Epidermal melanocyte (primary cell): ENCODE measurements around the gene MINK1.

Experiments used
- DNase-seq: peaks from one replicate; pipeline ENCODE4 v3.0.0; 2011; ENCODE audit warnings: low spot score; ENCODE audit not compliant: insufficient read length

Gene MINK1

DNA sequence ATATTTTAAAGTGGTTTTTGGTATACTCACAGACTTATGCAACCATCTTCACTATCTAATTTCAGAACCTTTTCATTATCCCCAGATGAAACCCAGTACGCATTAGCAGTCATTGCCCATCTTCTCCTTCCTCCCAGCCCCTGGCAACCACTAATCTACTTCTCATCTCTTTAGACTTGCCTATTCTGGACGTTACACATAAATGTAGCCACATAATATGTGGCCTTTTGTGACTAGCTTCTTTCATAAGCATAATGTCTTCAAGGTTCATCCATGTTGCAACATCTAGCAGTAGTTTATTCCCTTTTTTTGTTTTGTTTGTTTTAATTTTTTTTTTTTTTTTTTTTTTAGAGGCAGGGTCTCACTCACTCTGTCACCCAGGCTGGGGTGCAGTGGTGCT lies 37.7 kb downstream of the MINK1 start:
- DNase-seq, result no peak

DNA sequence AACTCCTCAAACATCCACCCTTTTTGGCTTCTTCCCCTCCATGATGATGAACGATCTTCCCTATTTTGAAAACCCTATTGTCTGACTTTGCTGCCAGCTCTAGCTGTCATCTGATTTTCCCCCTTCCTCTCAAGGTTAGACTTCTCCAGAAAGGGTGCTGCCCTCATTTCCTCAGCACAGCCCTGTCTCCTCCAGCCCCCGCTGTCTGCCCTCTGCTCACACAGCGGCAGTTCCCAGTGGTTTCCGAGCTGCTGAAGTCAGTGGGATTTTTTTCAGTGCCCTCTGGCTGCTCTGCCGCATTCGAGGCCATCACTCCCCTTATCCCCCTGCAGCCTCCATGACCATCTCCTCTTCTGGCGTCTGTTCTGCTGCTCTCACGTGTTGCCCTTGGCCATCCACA lies 39.6 kb downstream of the MINK1 start:
- no peak for DNase-seq

DNA sequence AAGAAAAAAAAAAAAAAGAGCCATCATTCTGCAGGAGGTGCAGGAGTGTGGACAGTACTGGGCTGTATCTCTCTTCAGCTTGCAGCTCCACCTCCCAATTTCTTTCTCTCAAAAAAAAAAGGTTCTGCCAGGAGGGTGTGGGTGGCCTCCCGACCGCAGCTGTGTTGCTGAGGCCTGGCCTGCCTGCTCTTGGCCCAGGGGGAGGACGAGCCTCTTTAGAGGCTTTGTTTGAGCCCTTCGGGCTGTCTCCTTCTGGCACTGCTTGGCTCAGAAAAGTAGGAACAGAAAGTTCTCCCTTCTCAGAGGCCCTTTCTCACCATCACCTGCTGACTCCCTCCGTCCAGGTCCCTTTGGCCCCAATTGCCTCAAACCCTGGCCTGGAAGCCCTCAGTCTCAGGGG lies 43.9 kb downstream of the MINK1 start:
- DNase-seq, result no peak

DNA sequence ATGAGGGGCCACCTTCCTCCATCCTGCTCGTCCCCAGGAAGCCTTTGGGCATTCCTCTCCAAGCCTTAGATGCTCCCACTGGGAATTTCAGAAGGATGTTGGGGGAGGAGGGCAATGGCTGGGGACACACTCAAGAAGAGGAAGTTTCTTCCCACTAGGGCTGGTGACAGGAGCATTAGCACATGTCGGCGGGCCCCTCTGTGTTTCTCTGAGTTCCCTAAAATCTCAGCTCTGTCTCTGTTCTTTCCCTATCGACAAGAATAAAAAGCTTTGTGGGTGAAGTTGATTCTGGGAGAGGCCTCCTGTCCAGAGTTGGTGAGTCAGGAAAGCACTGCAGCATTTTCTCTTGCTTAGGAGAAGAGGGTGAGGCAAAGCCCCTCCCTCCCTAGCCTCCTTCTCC lies 46.5 kb downstream of the MINK1 start:
- no peak for DNase-seq

DNA sequence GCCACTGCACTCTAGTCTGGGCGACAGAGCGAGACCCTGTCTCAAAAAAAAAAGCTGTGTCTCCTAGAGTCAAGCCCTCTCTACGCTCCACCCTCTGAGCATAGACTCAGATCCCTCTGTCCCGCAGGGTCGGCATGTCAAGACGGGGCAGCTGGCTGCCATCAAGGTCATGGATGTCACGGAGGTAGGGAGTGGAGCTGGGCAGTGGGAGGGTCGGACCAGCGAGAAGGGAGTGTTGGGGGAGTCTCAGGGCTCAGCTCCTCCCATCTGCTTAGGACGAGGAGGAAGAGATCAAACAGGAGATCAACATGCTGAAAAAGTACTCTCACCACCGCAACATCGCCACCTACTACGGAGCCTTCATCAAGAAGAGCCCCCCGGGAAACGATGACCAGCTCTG lies 47.7 kb downstream of the MINK1 start:
- DNase-seq, result no peak

DNA sequence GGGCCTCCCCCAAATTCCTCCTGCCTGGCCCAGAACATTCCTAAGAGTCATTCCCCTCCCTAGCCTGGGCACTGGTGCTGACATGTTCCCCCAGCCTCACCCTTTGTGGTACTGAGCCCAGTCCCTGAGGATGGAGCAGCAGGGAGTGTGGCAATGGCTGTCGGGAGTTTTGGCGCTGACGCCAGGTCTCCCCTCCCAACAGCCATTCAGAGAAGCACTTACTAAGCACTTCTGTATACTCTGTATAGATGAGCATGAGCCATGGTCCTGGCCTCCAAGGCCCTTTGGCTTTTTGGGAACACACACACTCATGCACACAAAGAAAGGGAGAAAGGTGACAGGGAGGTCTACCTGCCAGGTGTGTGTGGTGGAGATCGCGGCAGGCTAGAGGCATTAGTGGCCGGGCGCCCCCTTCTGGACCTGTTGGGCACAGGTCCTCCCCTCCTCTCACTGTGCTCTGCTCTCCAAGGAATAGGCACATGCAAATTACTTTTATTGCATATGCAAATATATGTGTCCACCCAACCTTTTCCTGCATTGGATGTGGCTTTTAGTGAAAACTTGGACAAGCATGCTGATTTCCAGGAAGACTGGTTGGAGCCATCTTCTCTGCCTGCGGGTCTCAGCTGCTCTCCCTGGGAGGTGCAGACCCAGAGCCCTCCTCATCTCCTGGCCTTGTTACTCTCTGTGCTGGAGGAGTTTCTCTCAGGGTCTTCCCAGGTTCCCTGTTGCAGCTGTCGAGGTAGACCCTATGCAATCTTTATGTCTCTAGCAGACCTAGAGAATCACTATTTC lies 48.8 kb downstream of the MINK1 start:
- no peak for DNase-seq

DNA sequence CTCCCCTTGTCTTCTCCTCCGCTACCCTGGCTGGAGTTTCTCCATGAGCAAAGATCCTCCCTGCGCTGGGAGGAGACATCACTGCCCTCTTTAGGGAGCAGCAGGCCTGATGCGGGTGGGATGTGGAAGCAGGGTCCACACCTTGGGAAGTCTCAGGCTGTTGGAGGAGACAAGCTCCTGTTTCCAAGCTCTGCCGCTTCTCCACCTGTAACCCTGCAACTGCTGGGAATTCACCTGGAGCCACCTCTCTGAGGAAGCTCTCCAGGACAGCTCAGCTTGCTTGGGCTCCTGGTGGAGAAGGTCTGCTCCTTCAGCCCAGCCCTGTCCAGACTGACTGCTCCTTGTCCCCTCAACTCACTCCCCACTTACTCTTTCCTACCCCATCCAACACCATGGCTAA lies 51.3 kb downstream of the MINK1 start:
- DNase-seq, result no peak

DNA sequence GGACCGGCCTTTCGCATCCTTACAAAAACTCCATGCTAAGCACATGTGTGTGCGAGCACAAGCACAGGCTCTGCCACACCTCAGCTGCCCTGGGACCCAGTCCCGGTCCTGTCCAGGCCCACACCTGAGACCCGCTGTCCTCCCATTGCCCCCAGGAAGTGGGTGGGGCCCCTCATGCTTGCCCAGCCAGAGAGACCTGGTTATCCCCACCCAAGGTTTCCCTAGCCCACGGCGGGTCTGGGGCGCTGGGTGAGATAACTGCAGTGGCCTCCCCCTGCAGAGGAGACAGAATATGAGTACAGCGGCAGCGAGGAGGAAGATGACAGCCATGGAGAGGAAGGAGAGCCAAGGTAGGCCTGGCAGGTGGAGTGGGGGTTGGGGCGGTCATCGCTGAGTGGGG lies 53.7 kb downstream of the MINK1 start:
- no peak for DNase-seq

DNA sequence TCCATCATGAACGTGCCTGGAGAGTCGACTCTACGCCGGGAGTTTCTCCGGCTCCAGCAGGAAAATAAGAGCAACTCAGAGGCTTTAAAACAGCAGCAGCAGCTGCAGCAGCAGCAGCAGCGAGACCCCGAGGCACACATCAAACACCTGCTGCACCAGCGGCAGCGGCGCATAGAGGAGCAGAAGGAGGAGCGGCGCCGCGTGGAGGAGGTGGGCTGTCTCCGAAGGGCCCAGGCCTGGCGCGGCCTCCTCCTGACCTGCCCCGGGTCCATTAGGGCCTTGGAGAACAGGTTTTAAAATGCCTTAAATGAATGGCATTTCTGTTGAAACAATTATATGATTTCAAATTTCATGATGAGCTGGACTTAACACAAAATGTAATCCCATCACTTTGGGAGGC lies 54.4 kb downstream of the MINK1 start:
- DNase-seq, result no peak

DNA sequence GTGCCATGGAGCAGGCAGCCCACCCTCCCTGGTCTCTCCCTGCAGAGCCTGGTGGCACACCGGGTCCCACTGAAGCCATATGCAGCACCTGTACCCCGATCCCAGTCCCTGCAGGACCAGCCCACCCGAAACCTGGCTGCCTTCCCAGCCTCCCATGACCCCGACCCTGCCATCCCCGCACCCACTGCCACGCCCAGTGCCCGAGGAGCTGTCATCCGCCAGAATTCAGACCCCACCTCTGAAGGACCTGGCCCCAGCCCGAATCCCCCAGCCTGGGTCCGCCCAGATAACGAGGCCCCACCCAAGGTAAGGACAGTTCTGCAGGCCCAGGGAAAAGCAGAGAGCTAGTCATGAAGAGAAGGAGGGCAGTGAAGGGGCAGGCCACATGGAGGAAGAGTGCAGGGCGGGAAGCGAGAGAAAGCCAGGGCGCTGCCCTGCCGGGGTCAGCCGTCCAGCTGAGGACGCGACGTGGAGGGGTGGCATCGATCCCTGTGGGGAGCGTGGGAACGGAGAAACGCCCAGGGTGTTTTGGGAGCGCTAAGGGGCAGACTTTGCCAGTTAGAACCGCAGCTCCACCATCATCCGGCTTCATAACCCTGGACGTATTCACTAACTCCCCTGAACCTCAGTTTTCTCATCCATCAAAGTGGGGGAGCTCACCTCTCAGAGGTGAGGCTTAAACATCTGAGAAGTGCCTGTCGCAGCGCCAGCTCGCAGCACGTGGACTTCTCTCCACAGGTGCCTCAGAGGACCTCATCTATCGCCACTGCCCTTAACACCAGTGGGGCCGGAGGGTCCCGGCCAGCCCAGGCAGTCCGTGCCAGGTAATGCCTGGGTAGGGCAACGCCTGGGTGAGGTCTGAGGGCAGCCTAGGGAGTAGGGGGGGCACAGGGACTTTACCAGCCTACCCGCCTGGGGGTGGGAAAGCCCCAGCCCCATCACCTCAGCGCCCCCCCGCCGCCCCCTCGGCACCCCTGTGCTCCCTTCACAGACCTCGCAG lies 58.6 kb downstream of the MINK1 start:
- peak; percentile 1 for DNase-seq

DNA sequence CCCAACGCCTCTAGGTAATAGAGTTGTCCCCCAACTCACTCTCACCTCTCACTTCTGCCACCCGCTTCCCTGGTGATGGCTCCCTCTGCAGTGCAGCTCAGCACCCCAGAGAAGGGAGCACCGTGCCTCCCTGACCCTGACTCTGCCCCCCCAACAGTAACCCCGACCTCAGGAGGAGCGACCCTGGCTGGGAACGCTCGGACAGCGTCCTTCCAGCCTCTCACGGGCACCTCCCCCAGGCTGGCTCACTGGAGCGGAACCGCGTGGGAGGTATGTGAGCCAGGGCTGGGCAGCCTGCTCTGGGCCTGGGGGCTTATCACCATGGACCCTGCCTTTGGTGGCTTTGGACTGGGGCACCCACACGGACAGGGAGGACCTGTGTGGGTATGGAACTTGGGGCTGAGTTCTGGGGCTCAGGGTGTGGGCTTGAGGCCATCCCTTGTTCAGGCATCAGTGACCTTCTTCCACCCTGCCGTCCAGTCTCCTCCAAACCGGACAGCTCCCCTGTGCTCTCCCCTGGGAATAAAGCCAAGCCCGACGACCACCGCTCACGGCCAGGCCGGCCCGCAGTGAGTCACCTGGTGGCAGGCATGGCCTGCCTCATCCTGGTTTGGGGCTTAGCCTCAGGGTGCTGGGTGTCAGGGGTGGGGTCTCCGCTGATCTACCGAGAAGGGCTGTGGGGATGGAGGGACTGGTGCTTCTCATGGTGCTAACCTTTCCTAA lies 59.5 kb downstream of the MINK1 start:
- DNase-seq, result no peak

DNA sequence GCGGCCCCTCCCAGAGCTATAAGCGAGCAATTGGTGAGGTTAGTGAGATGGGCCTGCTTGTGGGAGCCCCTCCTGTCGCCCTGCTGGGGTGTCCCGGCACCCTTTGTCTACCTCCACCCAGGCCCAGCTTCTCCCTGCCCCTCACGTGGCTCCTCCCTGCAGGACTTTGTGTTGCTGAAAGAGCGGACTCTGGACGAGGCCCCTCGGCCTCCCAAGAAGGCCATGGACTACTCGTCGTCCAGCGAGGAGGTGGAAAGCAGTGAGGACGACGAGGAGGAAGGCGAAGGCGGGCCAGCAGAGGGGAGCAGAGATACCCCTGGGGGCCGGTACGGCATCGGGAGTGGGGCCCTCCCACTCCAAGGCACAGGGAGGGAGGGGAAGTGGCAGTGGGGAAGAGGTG lies 60.1 kb downstream of the MINK1 start:
- peak; percentile 4 for DNase-seq

DNA sequence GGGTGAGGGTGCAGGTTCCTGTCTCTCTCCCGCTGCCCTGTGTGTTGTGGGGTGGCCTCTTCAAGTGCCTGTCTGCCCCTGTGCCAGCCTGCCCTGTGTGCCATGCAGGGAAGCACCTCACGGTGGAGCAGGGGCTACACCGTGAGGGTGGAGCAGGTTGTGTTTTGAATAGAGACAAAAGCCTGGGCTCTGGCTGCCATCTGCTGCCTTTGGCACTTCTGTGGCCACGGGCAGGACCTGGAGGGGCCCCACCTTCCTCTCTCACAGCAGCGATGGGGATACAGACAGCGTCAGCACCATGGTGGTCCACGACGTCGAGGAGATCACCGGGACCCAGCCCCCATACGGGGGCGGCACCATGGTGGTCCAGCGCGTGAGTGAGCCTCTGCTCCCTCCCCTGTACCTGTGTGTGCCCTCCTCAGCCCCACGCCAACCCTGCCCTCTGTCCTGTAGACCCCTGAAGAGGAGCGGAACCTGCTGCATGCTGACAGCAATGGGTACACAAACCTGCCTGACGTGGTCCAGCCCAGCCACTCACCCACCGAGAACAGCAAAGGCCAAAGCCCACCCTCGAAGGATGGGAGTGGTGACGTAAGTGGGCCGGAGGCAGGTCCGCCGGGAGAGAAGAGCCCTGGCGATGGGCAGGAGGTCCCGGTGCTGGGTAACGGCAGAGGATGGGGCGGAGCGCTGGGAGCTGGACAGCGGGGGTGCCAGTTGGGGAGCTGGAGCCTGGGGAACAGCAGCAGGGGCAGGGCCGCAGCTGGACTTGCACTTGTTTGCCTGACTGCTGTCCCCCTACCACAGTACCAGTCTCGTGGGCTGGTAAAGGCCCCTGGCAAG lies 60.8 kb downstream of the MINK1 start:
- DNase-seq, result peak; percentile 2

DNA sequence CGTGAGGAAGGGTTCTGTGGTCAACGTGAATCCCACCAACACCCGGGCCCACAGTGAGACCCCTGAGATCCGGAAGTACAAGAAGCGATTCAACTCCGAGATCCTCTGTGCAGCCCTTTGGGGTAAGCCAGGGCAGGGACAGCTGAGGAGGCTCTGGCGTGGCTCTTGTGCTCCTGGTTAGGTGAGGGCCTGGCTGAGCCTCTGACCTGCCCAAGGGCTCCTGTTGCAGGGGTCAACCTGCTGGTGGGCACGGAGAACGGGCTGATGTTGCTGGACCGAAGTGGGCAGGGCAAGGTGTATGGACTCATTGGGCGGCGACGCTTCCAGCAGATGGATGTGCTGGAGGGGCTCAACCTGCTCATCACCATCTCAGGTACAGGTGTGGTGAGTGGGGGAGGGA lies 62.0 kb downstream of the MINK1 start:
- no peak for DNase-seq

DNA sequence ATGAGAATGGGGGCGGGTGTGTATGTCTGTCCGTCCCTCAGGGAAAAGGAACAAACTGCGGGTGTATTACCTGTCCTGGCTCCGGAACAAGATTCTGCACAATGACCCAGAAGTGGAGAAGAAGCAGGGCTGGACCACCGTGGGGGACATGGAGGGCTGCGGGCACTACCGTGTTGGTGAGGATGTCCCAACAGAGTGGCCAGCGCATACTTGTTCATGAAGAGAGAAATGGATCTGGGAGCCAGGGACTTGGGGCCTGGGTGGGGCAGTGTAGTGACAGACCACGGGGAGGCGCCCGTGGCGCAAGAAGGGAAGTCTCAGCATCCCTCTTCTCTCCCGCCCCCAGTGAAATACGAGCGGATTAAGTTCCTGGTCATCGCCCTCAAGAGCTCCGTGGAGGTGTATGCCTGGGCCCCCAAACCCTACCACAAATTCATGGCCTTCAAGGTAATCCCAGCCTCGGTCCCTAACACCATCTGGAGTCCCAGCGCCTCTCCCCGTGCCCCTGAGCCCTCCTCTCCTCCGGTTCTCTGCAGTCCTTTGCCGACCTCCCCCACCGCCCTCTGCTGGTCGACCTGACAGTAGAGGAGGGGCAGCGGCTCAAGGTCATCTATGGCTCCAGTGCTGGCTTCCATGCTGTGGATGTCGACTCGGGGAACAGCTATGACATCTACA lies 62.7 kb downstream of the MINK1 start:
- peak; percentile 4 for DNase-seq

DNA sequence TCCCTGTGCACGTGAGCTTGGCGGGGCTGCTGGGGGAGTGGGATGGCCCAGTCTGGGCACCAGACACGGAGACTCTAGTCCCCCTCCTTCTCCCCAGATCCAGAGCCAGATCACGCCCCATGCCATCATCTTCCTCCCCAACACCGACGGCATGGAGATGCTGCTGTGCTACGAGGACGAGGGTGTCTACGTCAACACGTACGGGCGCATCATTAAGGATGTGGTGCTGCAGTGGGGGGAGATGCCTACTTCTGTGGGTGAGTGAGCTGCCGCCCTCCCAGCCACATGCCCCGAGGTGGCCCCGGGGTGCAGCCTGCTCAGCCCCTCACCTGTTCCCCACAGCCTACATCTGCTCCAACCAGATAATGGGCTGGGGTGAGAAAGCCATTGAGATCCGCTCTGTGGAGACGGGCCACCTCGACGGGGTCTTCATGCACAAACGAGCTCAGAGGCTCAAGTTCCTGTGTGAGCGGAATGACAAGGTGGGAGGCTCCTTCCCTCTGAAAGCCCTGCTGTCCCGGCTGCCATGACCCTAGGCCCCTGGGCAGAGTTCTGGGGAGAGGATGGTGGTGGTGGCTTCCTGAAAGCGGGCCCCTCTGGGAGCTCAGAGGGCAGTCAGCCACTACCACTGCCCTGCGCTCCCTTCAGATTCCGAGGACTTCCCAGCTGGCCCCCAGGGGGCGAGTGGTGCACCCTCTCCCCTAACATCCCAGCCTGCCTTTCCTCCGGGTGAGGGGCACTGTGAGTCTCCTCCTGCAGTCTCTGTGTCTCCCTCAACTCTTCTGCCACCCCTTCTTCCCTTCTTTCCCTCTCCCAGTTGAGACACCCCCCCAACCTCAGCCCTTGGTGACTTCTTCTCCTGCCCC lies 63.4 kb downstream of the MINK1 start:
- DNase-seq, result peak; percentile 4

DNA sequence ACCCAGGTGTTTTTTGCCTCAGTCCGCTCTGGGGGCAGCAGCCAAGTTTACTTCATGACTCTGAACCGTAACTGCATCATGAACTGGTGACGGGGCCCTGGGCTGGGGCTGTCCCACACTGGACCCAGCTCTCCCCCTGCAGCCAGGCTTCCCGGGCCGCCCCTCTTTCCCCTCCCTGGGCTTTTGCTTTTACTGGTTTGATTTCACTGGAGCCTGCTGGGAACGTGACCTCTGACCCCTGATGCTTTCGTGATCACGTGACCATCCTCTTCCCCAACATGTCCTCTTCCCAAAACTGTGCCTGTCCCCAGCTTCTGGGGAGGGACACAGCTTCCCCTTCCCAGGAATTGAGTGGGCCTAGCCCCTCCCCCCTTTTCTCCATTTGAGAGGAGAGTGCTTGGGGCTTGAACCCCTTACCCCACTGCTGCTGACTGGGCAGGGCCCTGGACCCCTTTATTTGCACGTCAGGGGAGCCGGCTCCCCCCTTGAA lies 64.1 kb downstream of the MINK1 start:
- DNase-seq, result peak; percentile 5

DNA sequence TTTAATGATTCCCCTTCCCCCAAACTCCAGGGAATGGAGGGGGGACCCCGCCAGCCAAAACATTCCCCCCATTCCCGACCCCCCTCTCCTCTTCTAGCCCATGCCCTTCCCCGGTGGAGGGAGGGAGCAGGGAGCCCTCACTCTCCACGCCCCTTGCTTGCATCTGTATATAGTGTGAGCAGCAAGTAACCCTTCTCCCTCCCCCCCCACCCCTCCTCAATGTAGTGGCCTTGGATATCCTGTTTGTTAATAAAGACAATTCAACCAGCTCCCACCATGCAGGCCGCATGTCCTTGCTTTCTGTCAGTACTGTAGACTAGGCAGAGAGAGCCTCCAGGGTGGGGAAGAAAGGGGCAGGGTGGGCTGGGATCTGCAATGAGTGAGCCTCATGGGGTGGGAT lies 64.6 kb downstream of the MINK1 start:
- DNase-seq, result no peak

DNA sequence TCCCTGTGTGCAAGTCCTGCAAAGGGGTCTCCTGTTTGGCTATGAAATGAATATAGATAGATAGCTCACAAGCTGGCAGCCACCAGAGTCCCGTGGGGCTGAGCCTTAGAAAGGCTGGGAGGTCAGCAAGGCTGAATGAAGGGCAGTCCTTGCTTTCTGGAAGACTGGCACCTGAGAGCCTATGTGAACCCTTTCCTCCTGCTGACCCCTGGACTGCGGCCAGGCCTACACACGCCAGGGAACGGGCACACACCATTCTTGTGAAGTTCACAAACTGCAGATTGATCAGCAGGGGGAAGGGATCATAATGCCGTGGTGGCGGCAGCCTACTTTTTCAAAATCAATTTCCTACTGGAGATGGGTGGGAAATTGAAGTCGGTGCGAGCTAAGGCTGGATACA lies 65.2 kb downstream of the MINK1 start:
- peak; percentile 10 for DNase-seq
